Esophagus squamous epithelium (tissue), 5 donors: Measurements from ENCODE around the gene RASSF9. TPM values are rescaled to one million over a fixed set of nuclear protein-coding genes. Genes with fewer than 3 reads are reported as not detected.

Experiments used
- DNase-seq: peaks from one replicate; lab custom pipeline; 2025; lab: John Stamatoyannopoulos, UW
- H3K27ac ChIP-seq, 4 donors: fragments of 200-600 bp; sonication (generic); one replicate each; pipeline ENCODE4 v1.5.1; 2016 to 2019; ENCODE audit warnings: mild to moderate bottlenecking in 1 of 4
- H3K27me3 ChIP-seq, 4 donors: fragments of 200-600 bp; sonication (generic); 1 replicate in 3 of 4; 2 replicates in 1 of 4; pipeline versions ENCODE4 v1.5.1 to v1.6.0; 2017 to 2021; ENCODE audit warnings: antibody characterized with exemption in 1 of 4
- H3K36me3 ChIP-seq, 3 donors: fragments of 200-600 bp; sonication (generic); one replicate each; pipeline ENCODE4 v1.5.1; 2016 to 2019
- H3K4me1 ChIP-seq, 3 donors: fragments of 200-600 bp; sonication (generic); one replicate each; pipeline ENCODE4 v1.5.1; 2017 to 2019
- H3K4me3 ChIP-seq, 4 donors: fragments of 200-600 bp; sonication (generic); 1 replicate in 3 of 4; 2 replicates in 1 of 4; pipeline ENCODE4 v1.5.1; 2016 to 2019; ENCODE audit warnings: mild to moderate bottlenecking in 2 of 4, moderate library complexity in 1 of 4
- H3K9me3 ChIP-seq, 3 donors: fragments of 200-600 bp; sonication (generic); one replicate each; pipeline ENCODE4 v1.5.1; 2016 to 2019
- POLR2A ChIP-seq, 4 donors: fragments of 450-650 bp; IDR thresholded peaks; one replicate each; pipeline ENCODE4 v1.6.1; 2017; ENCODE audit warnings: antibody characterized with exemption in 4 of 4, mild to moderate bottlenecking in 4 of 4, moderate library complexity in 3 of 4
- intact Hi-C: fragments of 100-400 bp; cut with DNase I; formaldehyde crosslinking; loops from one replicate; pipeline ENCODE4 v1.15.0; 2022
- total RNA-seq, 4 donors: library from RNA; depleted of rRNA; stranded (reverse); fragments of >200 nt; gene quantifications; one replicate each; pipeline ENCODE4 v1.1.0, GENCODE V29; 2016
- TF ChIP-seq, protein P1 (sequence below), 6 experiments: fragments of 450-650 bp in 4 of 6; fragments of 200-600 bp in 2 of 6; sonication (generic) in 2 of 6; IDR thresholded peaks; one replicate each; pipeline ENCODE4 v1.5.1; 2016 to 2019; ENCODE audit warnings: antibody characterized with exemption in 6 of 6, mild to moderate bottlenecking in 4 of 6, moderate library complexity in 4 of 6
- donor health status: DM: yes; HTN: yes; CAD: no.

RASSF9 gene
- total RNA-seq, 4 donors from 2014 or later, result 2.5 to 17.4 (median 4.4) TPM

DNA sequence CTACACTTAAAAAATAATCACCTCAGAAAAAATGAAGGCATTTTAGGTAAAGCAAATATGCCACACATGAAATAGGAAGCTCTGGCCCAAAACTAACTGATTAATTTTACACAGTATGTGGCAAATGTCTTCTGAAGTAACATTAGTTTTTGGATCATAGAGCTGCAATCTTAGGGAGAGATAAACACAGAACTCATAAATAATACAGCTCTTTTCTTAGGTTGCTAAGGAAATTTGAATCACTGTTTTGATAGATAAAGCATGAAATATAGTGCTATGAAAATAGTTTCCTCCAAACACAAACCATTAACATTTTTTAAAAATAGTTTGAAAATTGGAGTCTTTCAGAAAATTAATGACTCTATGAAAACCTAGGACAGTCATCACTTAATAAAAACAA, 15.0 kb downstream of the RASSF9 start:
- DNase-seq, result no peak
- Histone ChIP-seq H3K9me3 (no peaks in the 10 kb centered on the region), H3K27ac (no peak overlapping the region), H3K36me3 (peaks cover 0 to 8% (median 0%) of the 10 kb centered on the region in 3 donors), H3K4me1 (peaks cover 0 to 24% (median 0%) of the 10 kb centered on the region in 3 donors), H3K4me3 (no peak overlapping the region), H3K27me3 (no peaks in the 10 kb centered on the region)
- intact Hi-C loops, result no loop called here
- TF ChIP-seq POLR2A (IDR thresholded peaks at IDR 0.05), result no peak
- TF ChIP-seq, protein P1, sequence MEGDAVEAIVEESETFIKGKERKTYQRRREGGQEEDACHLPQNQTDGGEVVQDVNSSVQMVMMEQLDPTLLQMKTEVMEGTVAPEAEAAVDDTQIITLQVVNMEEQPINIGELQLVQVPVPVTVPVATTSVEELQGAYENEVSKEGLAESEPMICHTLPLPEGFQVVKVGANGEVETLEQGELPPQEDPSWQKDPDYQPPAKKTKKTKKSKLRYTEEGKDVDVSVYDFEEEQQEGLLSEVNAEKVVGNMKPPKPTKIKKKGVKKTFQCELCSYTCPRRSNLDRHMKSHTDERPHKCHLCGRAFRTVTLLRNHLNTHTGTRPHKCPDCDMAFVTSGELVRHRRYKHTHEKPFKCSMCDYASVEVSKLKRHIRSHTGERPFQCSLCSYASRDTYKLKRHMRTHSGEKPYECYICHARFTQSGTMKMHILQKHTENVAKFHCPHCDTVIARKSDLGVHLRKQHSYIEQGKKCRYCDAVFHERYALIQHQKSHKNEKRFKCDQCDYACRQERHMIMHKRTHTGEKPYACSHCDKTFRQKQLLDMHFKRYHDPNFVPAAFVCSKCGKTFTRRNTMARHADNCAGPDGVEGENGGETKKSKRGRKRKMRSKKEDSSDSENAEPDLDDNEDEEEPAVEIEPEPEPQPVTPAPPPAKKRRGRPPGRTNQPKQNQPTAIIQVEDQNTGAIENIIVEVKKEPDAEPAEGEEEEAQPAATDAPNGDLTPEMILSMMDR (IDR thresholded peaks at IDR 0.05), result no peak

GRCh38 chr12:85820101-85820500, 16.1 kb downstream of the RASSF9 start:
- intact Hi-C loops, result no loop called here
- H3K4me1 ChIP-seq, result peaks cover 0 to 14% (median 0%) of the 10 kb centered on the region in 3 donors
- DNase-seq, result no peak
- no peaks in the 10 kb centered on the region for H3K27me3 ChIP-seq
- H3K4me3 ChIP-seq, result no peak overlapping the region
- H3K36me3 ChIP-seq, result peaks cover 0 to 8% (median 0%) of the 10 kb centered on the region in 3 donors
- TF ChIP-seq POLR2A (IDR thresholded peaks at IDR 0.05), result no peak
- TF ChIP-seq, protein P1 (IDR thresholded peaks at IDR 0.05), result no peak
- no peaks in the 10 kb centered on the region for H3K9me3 ChIP-seq
- no peak overlapping the region for H3K27ac ChIP-seq

- Histone ChIP-seq H3K9me3 (no peaks in the 10 kb centered on the region), H3K36me3 (peaks cover 0 to 8% (median 0%) of the 10 kb centered on the region in 3 donors), H3K4me3 (no peak overlapping the region), H3K27ac (no peak overlapping the region), H3K27me3 (no peaks in the 10 kb centered on the region), H3K4me1 (peaks cover 0 to 9% (median 0%) of the 10 kb centered on the region in 3 donors)
- DNase-seq, result no peak
- intact Hi-C loops, result no loop called here
- no peak for TF ChIP-seq POLR2A (IDR thresholded peaks at IDR 0.05)
- TF ChIP-seq, protein P1 (IDR thresholded peaks at IDR 0.05), result no peak
Measured at GRCh38 chr12:85814741-85815140, 21.5 kb downstream of the RASSF9 start.

- H3K9me3 ChIP-seq, result no peaks in the 10 kb centered on the region
- no peaks in the 10 kb centered on the region for H3K27me3 ChIP-seq
- DNase-seq, result no peak
- H3K36me3 ChIP-seq, result peaks cover 0 to 8% (median 0%) of the 10 kb centered on the region in 3 donors
- H3K27ac ChIP-seq, result peak overlapping the region in 1 of 4 donors; percentile 8
- peaks cover 0 to 9% (median 0%) of the 10 kb centered on the region in 3 donors for H3K4me1 ChIP-seq
- TF ChIP-seq, protein P1 (IDR thresholded peaks at IDR 0.05), result no peak
- TF ChIP-seq POLR2A (IDR thresholded peaks at IDR 0.05), result no peak
- H3K4me3 ChIP-seq, result no peak overlapping the region
- intact Hi-C loops, result no loop called here
Measured at GRCh38 chr12:85814071-85814470, 22.1 kb downstream of the RASSF9 start.

GRCh38 chr12:85809500-85809899, 26.7 kb downstream of the RASSF9 start:
- no peaks in the 10 kb centered on the region for H3K9me3 ChIP-seq
- H3K4me3 ChIP-seq, result no peak overlapping the region
- no peak for DNase-seq
- peaks cover 0 to 9% (median 0%) of the 10 kb centered on the region in 3 donors for H3K36me3 ChIP-seq
- intact Hi-C loops, result no loop called here
- peaks cover 0 to 25% (median 7%) of the 10 kb centered on the region in 3 donors for H3K4me1 ChIP-seq
- no peak for TF ChIP-seq POLR2A (IDR thresholded peaks at IDR 0.05)
- TF ChIP-seq, protein P1 (IDR thresholded peaks at IDR 0.05), result no peak
- H3K27ac ChIP-seq, result no peak overlapping the region
- H3K27me3 ChIP-seq, result no peaks in the 10 kb centered on the region
